ENCODE results near the gene GPR171. TPM values are rescaled to one million over a fixed set of nuclear protein-coding genes. Genes with fewer than 3 reads are reported as not detected.

Gene GPR171
- total RNA-seq, 1 donor from 2014 or later, result not detected

DNA sequence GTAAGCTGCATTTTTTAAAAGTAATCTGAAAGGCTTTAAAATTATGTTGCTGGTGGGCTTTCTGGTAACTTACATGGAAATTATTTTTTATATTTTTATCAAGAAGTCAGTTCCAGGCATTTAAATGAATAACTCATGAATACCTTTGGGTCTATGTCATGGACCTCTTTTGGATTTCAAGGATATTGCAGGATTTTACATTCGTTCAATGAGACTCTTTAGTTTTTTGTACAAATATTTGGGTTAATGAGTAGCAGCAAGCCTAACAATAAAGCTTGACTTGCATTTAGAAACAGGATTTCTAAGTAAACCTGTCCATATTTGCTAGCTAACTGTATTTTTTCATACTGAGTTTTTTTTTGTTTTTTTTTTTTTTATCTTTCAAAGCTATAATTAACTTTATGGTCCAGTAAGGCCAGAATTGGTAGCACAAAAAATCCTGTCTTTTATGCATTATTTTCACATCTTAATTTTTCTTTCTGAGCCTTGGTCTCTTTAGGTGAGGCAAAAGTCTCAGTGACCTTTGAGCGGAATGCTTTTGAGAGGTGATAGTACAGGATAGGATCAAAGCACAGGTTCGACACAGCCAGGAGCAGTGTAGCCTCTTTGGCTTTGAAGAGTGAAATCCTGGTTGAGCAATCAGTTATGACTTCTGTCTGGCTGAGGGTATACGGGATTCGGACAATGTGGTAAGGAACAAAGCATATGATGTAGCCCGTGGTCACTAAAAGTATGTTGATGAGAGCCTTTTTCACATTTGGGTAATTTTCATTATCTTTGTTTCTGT, 4.8 kb downstream of the GPR171 start:
- Mint-ChIP-seq H3K27ac (ENCODE audit: unreplicated experiment) (no peak overlapping the region), H3K9me3 (ENCODE audit: unreplicated experiment) (no peaks in the 10 kb centered on the region), H3K4me1 (ENCODE audit: low read depth, unreplicated experiment) (peaks cover 2% of the 10 kb centered on the region), H3K36me3 (ENCODE audit: unreplicated experiment) (no peaks in the 10 kb centered on the region), H3K4me3 (ENCODE audit: unreplicated experiment) (no peak overlapping the region), H3K27me3 (ENCODE audit: unreplicated experiment) (no peaks in the 10 kb centered on the region)
- TF ChIP-seq, protein P1, sequence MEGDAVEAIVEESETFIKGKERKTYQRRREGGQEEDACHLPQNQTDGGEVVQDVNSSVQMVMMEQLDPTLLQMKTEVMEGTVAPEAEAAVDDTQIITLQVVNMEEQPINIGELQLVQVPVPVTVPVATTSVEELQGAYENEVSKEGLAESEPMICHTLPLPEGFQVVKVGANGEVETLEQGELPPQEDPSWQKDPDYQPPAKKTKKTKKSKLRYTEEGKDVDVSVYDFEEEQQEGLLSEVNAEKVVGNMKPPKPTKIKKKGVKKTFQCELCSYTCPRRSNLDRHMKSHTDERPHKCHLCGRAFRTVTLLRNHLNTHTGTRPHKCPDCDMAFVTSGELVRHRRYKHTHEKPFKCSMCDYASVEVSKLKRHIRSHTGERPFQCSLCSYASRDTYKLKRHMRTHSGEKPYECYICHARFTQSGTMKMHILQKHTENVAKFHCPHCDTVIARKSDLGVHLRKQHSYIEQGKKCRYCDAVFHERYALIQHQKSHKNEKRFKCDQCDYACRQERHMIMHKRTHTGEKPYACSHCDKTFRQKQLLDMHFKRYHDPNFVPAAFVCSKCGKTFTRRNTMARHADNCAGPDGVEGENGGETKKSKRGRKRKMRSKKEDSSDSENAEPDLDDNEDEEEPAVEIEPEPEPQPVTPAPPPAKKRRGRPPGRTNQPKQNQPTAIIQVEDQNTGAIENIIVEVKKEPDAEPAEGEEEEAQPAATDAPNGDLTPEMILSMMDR (IDR thresholded peaks at IDR 0.05; ENCODE audit: partially characterized antibody, unreplicated experiment), result no peak
- DNase-seq, result no peak

DNA sequence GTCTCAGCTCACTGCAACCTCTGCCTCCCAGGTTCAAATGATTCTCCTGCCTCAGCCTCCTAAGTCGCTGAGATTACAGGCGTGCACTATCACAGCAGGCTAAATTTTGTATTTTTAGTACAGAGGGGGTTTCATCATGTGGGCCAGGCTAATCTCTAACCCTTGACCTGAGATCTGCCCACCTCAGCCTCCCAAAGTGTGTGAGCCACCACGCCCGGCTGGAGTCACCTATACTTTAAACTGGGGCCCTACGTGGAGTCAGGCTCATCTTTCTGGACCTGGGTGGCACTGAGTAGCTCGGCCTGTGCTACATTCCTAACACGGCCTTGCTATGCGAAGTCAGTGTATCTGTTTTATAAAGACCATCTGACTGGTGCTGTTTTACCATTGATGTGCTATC, 5.8 kb downstream of the GPR171 start:
- Mint-ChIP-seq H3K4me3 (ENCODE audit: unreplicated experiment) (no peak overlapping the region), H3K27ac (ENCODE audit: unreplicated experiment) (no peak overlapping the region), H3K9me3 (ENCODE audit: unreplicated experiment) (no peaks in the 10 kb centered on the region), H3K36me3 (ENCODE audit: unreplicated experiment) (no peaks in the 10 kb centered on the region), H3K4me1 (ENCODE audit: low read depth, unreplicated experiment) (peaks cover 2% of the 10 kb centered on the region), H3K27me3 (ENCODE audit: unreplicated experiment) (no peaks in the 10 kb centered on the region)
- DNase-seq, result no peak
- TF ChIP-seq, protein P1 (IDR thresholded peaks at IDR 0.05; ENCODE audit: partially characterized antibody, unreplicated experiment), result no peak

DNA sequence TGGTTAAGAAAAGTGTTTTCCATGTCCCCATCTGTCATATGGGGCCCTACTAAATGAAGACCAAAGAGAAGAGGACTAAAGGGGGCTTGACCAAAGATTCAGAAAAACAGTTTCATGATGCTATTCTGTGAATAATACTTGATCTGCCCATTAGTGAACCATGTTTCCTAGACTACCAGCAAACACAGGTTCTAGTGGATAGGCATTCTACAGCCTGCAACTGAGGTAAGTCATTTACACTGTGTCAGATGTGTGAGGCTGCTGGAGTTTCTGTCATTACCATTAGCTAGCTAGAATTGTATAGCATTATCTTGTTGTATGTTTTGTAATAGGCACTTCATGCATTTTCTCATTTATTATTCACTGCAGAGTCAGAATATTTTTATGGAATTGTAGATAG, 6.6 kb downstream of the GPR171 start:
- H3K9me3 Mint-ChIP-seq (ENCODE audit: unreplicated experiment), result no peaks in the 10 kb centered on the region
- H3K4me1 Mint-ChIP-seq (ENCODE audit: low read depth, unreplicated experiment), result peaks cover 2% of the 10 kb centered on the region
- H3K36me3 Mint-ChIP-seq (ENCODE audit: unreplicated experiment), result no peaks in the 10 kb centered on the region
- no peak overlapping the region for H3K4me3 Mint-ChIP-seq (ENCODE audit: unreplicated experiment)
- H3K27ac Mint-ChIP-seq (ENCODE audit: unreplicated experiment), result no peak overlapping the region
- DNase-seq, result no peak
- no peaks in the 10 kb centered on the region for H3K27me3 Mint-ChIP-seq (ENCODE audit: unreplicated experiment)
- TF ChIP-seq, protein P1 (IDR thresholded peaks at IDR 0.05; ENCODE audit: partially characterized antibody, unreplicated experiment), result no peak

DNA sequence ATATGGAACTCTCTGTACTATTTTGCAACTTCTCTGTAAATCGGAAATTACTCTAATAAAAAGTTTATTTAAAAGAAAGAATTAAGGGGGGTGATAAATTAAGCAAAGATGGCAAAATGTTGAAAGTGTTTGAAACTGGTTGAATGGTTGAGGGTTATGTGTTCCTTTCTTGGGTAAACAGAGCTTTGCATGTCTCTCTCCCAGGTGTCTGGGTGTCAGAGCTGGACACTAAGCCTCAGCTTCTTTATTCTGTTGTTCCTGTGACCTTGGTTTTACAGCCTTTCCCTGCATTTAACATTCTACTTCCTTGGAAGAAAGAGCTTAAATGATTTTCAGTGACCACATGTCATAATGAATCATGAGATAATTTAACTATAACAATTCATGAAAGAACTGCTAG, 7.2 kb downstream of the GPR171 start:
- Mint-ChIP-seq H3K4me3 (ENCODE audit: unreplicated experiment) (no peak overlapping the region), H3K27ac (ENCODE audit: unreplicated experiment) (no peak overlapping the region), H3K36me3 (ENCODE audit: unreplicated experiment) (no peaks in the 10 kb centered on the region), H3K27me3 (ENCODE audit: unreplicated experiment) (no peaks in the 10 kb centered on the region), H3K9me3 (ENCODE audit: unreplicated experiment) (no peaks in the 10 kb centered on the region), H3K4me1 (ENCODE audit: low read depth, unreplicated experiment) (peaks cover 2% of the 10 kb centered on the region)
- no peak for DNase-seq
- TF ChIP-seq, protein P1 (IDR thresholded peaks at IDR 0.05; ENCODE audit: partially characterized antibody, unreplicated experiment), result no peak

DNA sequence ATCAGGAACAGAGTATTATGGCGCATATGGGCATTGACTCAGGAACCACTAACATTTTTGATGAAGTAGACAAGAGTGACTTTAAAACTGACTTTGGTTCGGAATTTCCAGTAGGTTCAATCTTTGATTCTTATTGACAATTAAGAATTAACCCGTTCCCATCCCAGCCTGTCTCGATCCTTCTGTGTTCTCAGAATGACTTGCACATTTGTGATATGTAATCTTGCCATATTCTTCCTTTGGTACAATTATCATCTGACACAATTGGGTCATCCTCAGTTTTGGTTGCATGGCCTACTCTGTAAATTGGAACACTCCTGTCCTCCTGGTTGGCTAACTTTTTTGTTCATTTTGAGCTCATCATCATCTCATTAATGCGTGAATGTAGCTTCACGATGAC, 10.5 kb downstream of the GPR171 start:
- TF ChIP-seq, protein P1 (IDR thresholded peaks at IDR 0.05; ENCODE audit: partially characterized antibody, unreplicated experiment), result no peak
- Mint-ChIP-seq H3K9me3 (ENCODE audit: unreplicated experiment) (no peaks in the 10 kb centered on the region), H3K4me3 (ENCODE audit: unreplicated experiment) (no peak overlapping the region), H3K36me3 (ENCODE audit: unreplicated experiment) (no peaks in the 10 kb centered on the region), H3K4me1 (ENCODE audit: low read depth, unreplicated experiment) (peaks cover 2% of the 10 kb centered on the region), H3K27me3 (ENCODE audit: unreplicated experiment) (no peaks in the 10 kb centered on the region), H3K27ac (ENCODE audit: unreplicated experiment) (no peak overlapping the region)
- no peak for DNase-seq
